Transverse colon (tissue), 4 donors: ENCODE measurements around the gene CAPN11. TPM values are rescaled to one million over a fixed set of nuclear protein-coding genes. Genes with fewer than 3 reads are reported as not detected.

Experiments used
- DNase-seq: peaks from one replicate; pipeline ENCODE4 v3.0.0-alpha.2; 2019
- H3K27ac ChIP-seq, 4 donors: fragments of 200-600 bp; sonication (generic); 2 replicates each; pipeline ENCODE4 v1.5.1; 2016 to 2018; ENCODE audit warnings: inconsistent platforms in 4 of 4
- H3K27me3 ChIP-seq: fragments of 200-600 bp; sonication (generic); 2 replicates; pipeline ENCODE4 v1.5.1; 2017; ENCODE audit warnings: inconsistent platforms
- H3K36me3 ChIP-seq, 4 donors: fragments of 200-600 bp; sonication (generic); 2 replicates each; pipeline ENCODE4 v1.5.1; 2017 to 2019; ENCODE audit warnings: inconsistent platforms in 4 of 4
- H3K4me1 ChIP-seq, 4 donors: fragments of 200-600 bp; sonication (generic); 2 replicates each; pipeline ENCODE4 v1.5.1; 2017 to 2020; ENCODE audit warnings: inconsistent platforms in 4 of 4
- H3K4me3 ChIP-seq, 4 donors: fragments of 200-600 bp; sonication (generic); 1 replicate in 1 of 4; 2 replicates in 3 of 4; pipeline versions ENCODE4 v1.5.1 to v1.6.1; 2017 to 2019; ENCODE audit warnings: inconsistent platforms in 4 of 4
- H3K9me3 ChIP-seq, 2 donors: fragments of 200-600 bp; sonication (generic); 2 replicates each; pipeline ENCODE4 v1.5.1; 2017 to 2019; ENCODE audit warnings: inconsistent platforms in 2 of 2
- CTCF ChIP-seq, 5 experiments: fragments of 200-600 bp in 3 of 5; fragments of 450-650 bp in 2 of 5; sonication (generic) in 3 of 5; IDR thresholded peaks; 1 replicate in 2 of 5; 2 replicates in 3 of 5; pipeline ENCODE4 v1.5.1; 2016 to 2017; ENCODE audit warnings: antibody characterized with exemption in 5 of 5, inconsistent platforms in 3 of 5, mild to moderate bottlenecking in 2 of 5, moderate library complexity in 1 of 5
- EP300 ChIP-seq: sonication (generic); formaldehyde crosslinking; IDR thresholded peaks from one replicate; pipeline ENCODE4 v1.6.1; 2017; ENCODE audit warnings: antibody characterized with exemption, low read depth
- POLR2A ChIP-seq: fragments of 450-650 bp; IDR thresholded peaks from one replicate; pipeline ENCODE4 v1.6.1; 2016; ENCODE audit warnings: antibody characterized with exemption, mild to moderate bottlenecking, moderate library complexity
- POLR2AphosphoS5 ChIP-seq, 3 donors: sonication (generic); formaldehyde crosslinking; IDR thresholded peaks; one replicate each; pipeline ENCODE4 v1.6.1; 2016; ENCODE audit warnings: antibody characterized with exemption in 3 of 3
- WGBS, 2 donors: methylation state at CpG; one replicate each; pipeline ENCODE4 v1.1.5; 2018; ENCODE audit warnings: low coverage in 1 of 2; 5-methylcytosine and 5-hydroxymethylcytosine counted together
- in situ Hi-C, 4 donors: fragments of 200-750 bp; cut with MboI; loops; one replicate each; pipeline versions ENCODE4 v1.15.0 to v1.15.1; 2017; ENCODE audit warnings: low sequenced_read_pairs in 3 of 4, low pct_ligation_motif_present in 1 of 4, low pct_unique_long_range_greater_than_20kb in 1 of 4
- intact Hi-C: fragments of 100-400 bp; cut with DNase I; formaldehyde crosslinking; loops from one replicate; pipeline ENCODE4 v1.15.1; 2023; ENCODE audit warnings: low total_unique reads
- total RNA-seq, 4 donors: library from RNA; depleted of rRNA; stranded (reverse); fragments of >200 nt; gene quantifications; one replicate each; pipeline ENCODE4 v1.1.0, GENCODE V29; 2016

The CAPN11 gene
- total RNA-seq, 4 donors from 2014 or later, result 1.6 to 19.8 (median 4.9) TPM; not detected in 1

DNA sequence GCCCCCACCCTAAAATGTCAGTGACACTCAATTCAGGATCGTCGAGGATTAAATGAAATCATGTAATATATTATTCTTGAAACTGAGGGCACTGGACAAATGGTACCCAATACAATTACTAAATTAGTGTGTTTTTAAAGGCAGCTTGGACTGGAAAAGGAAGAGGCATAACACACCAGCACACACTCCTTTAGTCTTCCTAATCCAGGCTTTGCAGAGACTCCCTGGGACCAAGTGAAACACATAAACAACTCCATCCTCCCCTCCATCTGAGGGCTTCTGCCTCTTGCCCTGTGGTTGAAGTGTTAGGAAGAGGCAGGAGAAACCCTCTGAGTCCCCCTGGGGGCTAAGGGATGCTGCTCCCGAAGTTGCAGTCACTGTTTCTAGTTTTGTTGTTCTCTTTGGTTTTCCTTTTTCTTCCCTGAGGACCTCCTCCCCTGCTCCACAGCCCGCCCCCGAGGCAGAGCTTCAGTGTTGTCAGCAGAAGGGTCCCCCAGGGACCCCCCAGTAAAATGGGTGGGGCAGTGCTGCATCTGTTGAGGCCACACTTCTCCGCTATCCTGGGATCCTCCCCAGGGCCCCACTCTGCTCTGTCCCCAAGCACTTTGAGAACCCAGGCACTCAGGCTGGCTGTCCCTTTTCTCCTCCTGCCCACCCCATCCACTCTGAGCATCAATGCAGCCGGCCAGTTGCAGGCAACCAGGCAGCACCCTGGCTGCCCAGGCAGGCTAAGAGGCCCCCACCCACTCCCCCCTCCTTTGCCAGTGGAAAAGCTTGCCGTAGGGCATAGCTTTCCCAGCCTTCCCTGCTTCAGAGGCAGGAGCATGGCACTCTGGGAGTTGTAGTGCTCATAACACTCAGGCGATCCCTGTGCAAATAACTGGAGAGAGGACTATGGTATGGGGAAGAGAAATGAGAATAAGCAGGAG lies 25.4 kb upstream of the CAPN11 start:
- peak; percentile 69 for DNase-seq
- Histone ChIP-seq H3K9me3 (no peaks in the 10 kb centered on the region), H3K4me1 (peaks cover 12 to 36% (median 33%) of the 10 kb centered on the region in 4 donors), H3K27ac (peak overlapping the region; percentile 69 to 81 (median 77)), H3K4me3 (peak overlapping the region in 1 of 4 donors; percentile 25), H3K27me3 (no peaks in the 10 kb centered on the region), H3K36me3 (peaks cover 0 to 9% (median 0%) of the 10 kb centered on the region in 4 donors)
- intact Hi-C loops, result no loop called here
- in situ Hi-C loops, result no loop called here
- 36 to 62% methylated on average over 4 to 9 of the region's 9 CpGs for whole genome bisulfite sequencing, 2 donors
- no peak for TF ChIP-seq POLR2A
- no peak for TF ChIP-seq POLR2AphosphoS5 (IDR thresholded peaks at IDR 0.05)
- no peak for TF ChIP-seq EP300
- TF ChIP-seq CTCF (IDR thresholded peaks at IDR 0.05), result no peak

DNA sequence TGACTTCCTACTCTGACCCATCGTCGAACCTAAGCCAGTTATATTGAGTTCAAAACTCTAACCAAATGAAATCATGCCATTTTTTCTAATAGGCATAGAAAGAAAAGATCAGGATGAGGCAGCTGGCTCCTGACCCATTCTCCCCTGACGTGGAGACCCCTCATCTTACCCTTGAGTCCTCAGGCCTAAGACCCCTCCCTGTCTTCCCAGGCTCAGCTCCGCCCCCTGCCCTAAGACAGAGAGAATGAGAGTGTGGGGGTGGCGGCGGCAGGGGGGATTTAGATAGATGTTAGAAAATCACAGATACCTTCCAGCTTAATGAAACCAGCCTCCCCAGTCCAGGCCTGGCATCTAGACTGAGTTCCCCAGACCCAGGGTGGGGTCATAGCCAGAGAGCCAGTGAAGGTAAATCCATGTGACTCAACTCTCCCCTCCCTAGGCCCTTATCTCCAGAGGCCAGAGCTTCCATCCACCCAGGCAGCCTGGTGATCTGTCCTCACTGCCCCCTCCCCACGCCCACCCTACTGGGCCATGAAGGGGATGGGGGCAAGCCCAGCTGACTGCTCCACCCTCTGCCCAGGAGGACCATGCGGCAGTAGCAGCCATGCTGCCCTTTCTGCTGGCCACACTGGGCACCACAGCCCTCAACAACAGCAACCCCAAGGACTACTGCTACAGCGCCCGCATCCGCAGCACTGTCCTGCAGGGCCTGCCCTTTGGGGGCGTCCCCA lies 24.5 kb upstream of the CAPN11 start:
- Histone ChIP-seq H3K9me3 (no peaks in the 10 kb centered on the region), H3K27me3 (no peaks in the 10 kb centered on the region), H3K4me3 (no peak overlapping the region), H3K4me1 (peaks cover 6 to 29% (median 27%) of the 10 kb centered on the region in 4 donors), H3K27ac (peak overlapping the region; percentile 67 to 81 (median 72)), H3K36me3 (peaks cover 0 to 9% (median 0%) of the 10 kb centered on the region in 4 donors)
- DNase-seq, result no peak
- intact Hi-C loops (no loop called here), in situ Hi-C loops (no loop called here)
- TF ChIP-seq CTCF (IDR thresholded peaks at IDR 0.05), result no peak
- no peak for TF ChIP-seq POLR2AphosphoS5 (IDR thresholded peaks at IDR 0.05)
- TF ChIP-seq POLR2A, result no peak
- TF ChIP-seq EP300, result no peak
- 50 to 83% methylated on average over 2 to 12 of the region's 12 CpGs for WGBS, 2 donors

DNA sequence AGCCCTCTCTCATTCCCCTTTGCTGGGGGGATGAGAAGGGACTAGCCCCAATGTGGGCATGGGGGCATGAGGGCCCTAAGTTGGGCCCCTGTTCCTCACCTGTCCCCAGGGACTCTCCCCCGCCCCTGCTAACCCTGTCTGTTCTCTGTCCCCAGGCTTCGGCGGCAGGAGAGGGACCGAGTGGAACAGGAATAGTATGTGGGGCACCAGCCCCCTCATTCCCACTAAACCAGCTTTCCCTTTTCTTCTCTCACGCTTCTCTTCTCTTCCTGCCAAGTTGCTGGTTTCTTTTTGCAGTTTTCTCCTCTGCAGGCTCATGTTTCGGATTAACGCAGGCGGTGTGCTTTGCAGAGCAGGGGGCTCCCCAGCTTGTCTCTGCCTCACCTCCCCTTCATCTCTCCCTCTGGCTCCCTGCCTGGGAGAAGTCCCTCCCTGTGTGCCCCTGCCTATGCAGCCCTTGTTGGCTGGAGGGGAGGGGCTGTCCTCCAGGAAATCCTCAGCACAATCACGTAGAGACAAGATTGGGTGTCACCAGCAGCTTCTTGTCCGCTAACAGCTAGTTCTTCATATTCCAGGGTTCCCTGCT lies 23.4 kb upstream of the CAPN11 start:
- Histone ChIP-seq H3K27me3 (no peaks in the 10 kb centered on the region), H3K4me3 (no peak overlapping the region), H3K36me3 (peaks cover 0 to 12% (median 5%) of the 10 kb centered on the region in 4 donors), H3K4me1 (peaks cover 6 to 29% (median 27%) of the 10 kb centered on the region in 4 donors), H3K9me3 (no peaks in the 10 kb centered on the region), H3K27ac (no peak overlapping the region)
- WGBS, 2 donors, result 88 to 100% methylated on average over 3 to 10 of the region's 10 CpGs
- no peak for DNase-seq
- TF ChIP-seq CTCF (IDR thresholded peaks at IDR 0.05) (no peak), EP300 (no peak), POLR2AphosphoS5 (IDR thresholded peaks at IDR 0.05) (no peak), POLR2A (no peak)
- intact Hi-C loops, result no loop called here
- in situ Hi-C loops, result no loop called here

DNA sequence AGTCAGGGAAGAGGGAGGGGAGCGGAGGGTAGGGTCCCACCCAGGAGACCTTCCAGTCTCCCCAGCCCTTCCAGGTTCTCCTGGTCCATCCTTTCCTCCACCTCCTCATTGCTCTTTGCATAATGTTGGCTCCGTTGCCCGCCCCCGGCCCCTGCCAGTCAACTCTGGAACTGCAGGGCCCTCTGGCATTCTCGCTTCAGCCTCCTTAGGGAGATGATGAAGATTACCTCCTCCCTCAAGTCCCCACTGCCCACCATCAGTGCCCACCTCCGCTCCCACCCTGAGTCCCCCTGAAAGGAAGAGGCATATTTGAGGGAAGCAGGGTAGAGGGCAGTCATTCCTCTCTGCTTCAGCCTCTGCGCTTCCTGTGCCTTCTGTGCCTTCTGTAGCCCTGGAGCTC lies 22.7 kb upstream of the CAPN11 start:
- Histone ChIP-seq H3K4me1 (peaks cover 6 to 29% (median 27%) of the 10 kb centered on the region in 4 donors), H3K27me3 (no peaks in the 10 kb centered on the region), H3K27ac (no peak overlapping the region), H3K4me3 (no peak overlapping the region), H3K9me3 (no peaks in the 10 kb centered on the region), H3K36me3 (peaks cover 0 to 16% (median 6%) of the 10 kb centered on the region in 4 donors)
- TF ChIP-seq EP300, result no peak
- no peak for TF ChIP-seq CTCF (IDR thresholded peaks at IDR 0.05)
- no peak for TF ChIP-seq POLR2A
- TF ChIP-seq POLR2AphosphoS5 (IDR thresholded peaks at IDR 0.05), result no peak
- DNase-seq, result no peak
- WGBS, 2 donors, result 97 to 100% methylated on average over 2 to 7 of the region's 7 CpGs
- in situ Hi-C loops, result no loop called here
- intact Hi-C loops, result no loop called here
